22Rv1 (cell line): ENCODE measurements around the gene CCDC32.

Experiments
- ZFX ChIP-seq: fragments of 450-650 bp; IDR thresholded peaks from 2 replicates; pipeline ENCODE4 v1.6.1; 2017; ENCODE audit warnings: antibody characterized with exemption, borderline replicate concordance
- TF ChIP-seq, protein P1 (sequence below): fragments of 450-650 bp; IDR thresholded peaks from 2 replicates; pipeline ENCODE4 v1.5.1; 2017; ENCODE audit warnings: mild to moderate bottlenecking

DNA sequence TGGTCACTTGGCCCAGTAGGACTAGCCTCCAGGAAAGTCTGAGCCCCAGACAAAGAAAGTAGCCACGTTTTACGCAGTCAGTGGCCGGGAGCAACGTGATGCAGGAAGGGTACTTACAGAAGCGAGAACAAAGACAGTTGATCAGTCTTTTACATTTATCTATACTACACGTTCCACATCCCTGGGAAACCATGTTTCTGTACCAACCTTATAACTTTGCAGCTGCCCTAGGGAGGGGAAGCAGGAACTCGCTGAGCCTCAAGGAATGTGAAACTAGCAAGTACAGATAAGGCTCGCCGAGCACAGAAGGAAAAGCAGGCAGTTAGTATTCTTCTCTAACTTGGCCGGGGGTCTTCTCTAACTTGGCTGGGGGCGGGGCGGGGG lies 25.8 kb upstream of the CCDC32 start:
- TF ChIP-seq, protein P1, sequence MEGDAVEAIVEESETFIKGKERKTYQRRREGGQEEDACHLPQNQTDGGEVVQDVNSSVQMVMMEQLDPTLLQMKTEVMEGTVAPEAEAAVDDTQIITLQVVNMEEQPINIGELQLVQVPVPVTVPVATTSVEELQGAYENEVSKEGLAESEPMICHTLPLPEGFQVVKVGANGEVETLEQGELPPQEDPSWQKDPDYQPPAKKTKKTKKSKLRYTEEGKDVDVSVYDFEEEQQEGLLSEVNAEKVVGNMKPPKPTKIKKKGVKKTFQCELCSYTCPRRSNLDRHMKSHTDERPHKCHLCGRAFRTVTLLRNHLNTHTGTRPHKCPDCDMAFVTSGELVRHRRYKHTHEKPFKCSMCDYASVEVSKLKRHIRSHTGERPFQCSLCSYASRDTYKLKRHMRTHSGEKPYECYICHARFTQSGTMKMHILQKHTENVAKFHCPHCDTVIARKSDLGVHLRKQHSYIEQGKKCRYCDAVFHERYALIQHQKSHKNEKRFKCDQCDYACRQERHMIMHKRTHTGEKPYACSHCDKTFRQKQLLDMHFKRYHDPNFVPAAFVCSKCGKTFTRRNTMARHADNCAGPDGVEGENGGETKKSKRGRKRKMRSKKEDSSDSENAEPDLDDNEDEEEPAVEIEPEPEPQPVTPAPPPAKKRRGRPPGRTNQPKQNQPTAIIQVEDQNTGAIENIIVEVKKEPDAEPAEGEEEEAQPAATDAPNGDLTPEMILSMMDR, result no peak
- TF ChIP-seq ZFX, result no peak
